Naive thymus-derived CD4-positive, alpha-beta T cell (primary cell): Measurements from ENCODE around the gene PSMC4. TPM values are rescaled to one million over a fixed set of nuclear protein-coding genes. Genes with fewer than 3 reads are reported as not detected.
A peak's percentile ranks its signal among the peaks of the same experiment; 100 is the strongest.

Source experiments
- ATAC-seq: fragments of 150-1000 bp; cut with Tn5 transposase; 2 replicates; pipeline ENCODE4 v1.10.0; 2021; ENCODE audit warnings: mild to moderate bottlenecking, moderate library complexity
- CTCF ChIA-PET: fragments of 350-600 bp; sonication (Branson Sonifier 250); formaldehyde crosslinking; loops from one replicate; lab custom pipeline; 2021; ENCODE audit warnings: antibody characterized with exemption; lab: Charles Lee
- POLR2A ChIA-PET: fragments of 350-600 bp; sonication (Branson Sonifier 250); formaldehyde crosslinking; loops from one replicate; lab custom pipeline; 2021; ENCODE audit warnings: antibody characterized with exemption, inconsistent platforms; lab: Charles Lee
- DNase-seq, 9 donors: peaks; one replicate each; pipeline versions ENCODE4 v3.0.0 to v3.0.0-alpha.2; 2020 to 2022; ENCODE audit warnings: mixed read lengths in 1 of 9
- H3K27ac ChIP-seq: one replicate; pipeline ENCODE4 v1.7.0; 2013; ENCODE audit warnings: mild to moderate bottlenecking, low read depth, low read length, moderate library complexity
- H3K27me3 ChIP-seq, 2 donors: one replicate each; pipeline ENCODE4 v1.7.0; 2013; ENCODE audit warnings: low read length in 2 of 2, mild to moderate bottlenecking in 2 of 2, moderate library complexity in 2 of 2; ENCODE audit not compliant: control insufficient read depth in 2 of 2, insufficient read depth in 2 of 2
- H3K36me3 ChIP-seq, 3 experiments: 1 replicate in 2 of 3; 2 replicates in 1 of 3; pipeline ENCODE4 v1.7.0; 2013; ENCODE audit warnings: low read length in 3 of 3, mild to moderate bottlenecking in 3 of 3, moderate library complexity in 1 of 3; ENCODE audit not compliant: insufficient read depth in 3 of 3, control insufficient read depth in 2 of 3
- H3K4me1 ChIP-seq, 2 donors: one replicate each; pipeline ENCODE4 v1.7.0; 2013; ENCODE audit warnings: low read length in 2 of 2, mild to moderate bottlenecking in 2 of 2, moderate library complexity in 1 of 2; ENCODE audit not compliant: control insufficient read depth in 2 of 2, insufficient read depth in 2 of 2
- H3K4me3 ChIP-seq: 2 replicates; pipeline ENCODE4 v1.7.0; 2013; ENCODE audit warnings: mild to moderate bottlenecking, low read length
- H3K9me3 ChIP-seq, 3 experiments: 1 replicate in 2 of 3; 2 replicates in 1 of 3; pipeline ENCODE4 v1.7.0; 2013; ENCODE audit warnings: low read length in 3 of 3; ENCODE audit not compliant: control insufficient read depth in 2 of 3
- H3K27ac Mint-ChIP-seq, 9 donors: one replicate each; pipeline ENCODE4 v1.8.0; 2020 to 2022; ENCODE audit warnings: mixed read lengths in 9 of 9, mild to moderate bottlenecking in 8 of 9, moderate library complexity in 5 of 9, inconsistent platforms in 2 of 9
- H3K27me3 Mint-ChIP-seq, 5 donors: one replicate each; pipeline ENCODE4 v1.8.0; 2021 to 2022; ENCODE audit warnings: mixed read lengths in 5 of 5, mild to moderate bottlenecking in 1 of 5
- H3K36me3 Mint-ChIP-seq, 5 donors: one replicate each; pipeline ENCODE4 v1.8.0; 2020 to 2022; ENCODE audit warnings: mixed read lengths in 5 of 5, mild to moderate bottlenecking in 3 of 5, inconsistent platforms in 1 of 5
- H3K4me1 Mint-ChIP-seq, 7 donors: one replicate each; pipeline ENCODE4 v1.8.0; 2020 to 2022; ENCODE audit warnings: mixed read lengths in 7 of 7, mild to moderate bottlenecking in 3 of 7, inconsistent platforms in 1 of 7
- H3K4me3 Mint-ChIP-seq, 10 donors: one replicate each; pipeline ENCODE4 v1.8.0; 2020 to 2022; ENCODE audit warnings: mild to moderate bottlenecking in 10 of 10, mixed read lengths in 10 of 10, moderate library complexity in 6 of 10, inconsistent platforms in 2 of 10
- H3K9me3 Mint-ChIP-seq, 11 donors: one replicate each; pipeline ENCODE4 v1.8.0; 2020 to 2022; ENCODE audit warnings: mixed read lengths in 11 of 11, mild to moderate bottlenecking in 4 of 11, inconsistent platforms in 1 of 11, moderate library complexity in 1 of 11
- intact Hi-C, 2 donors: fragments of 100-400 bp; cut with micrococcal nuclease; formaldehyde crosslinking; loops; one replicate each; pipeline ENCODE4 v1.15.1; 2023
- polyA plus RNA-seq, 2 donors: library from polyadenylated mRNA; unstranded; fragments of 300-500 nt; fragmentation: Illumina TruSeq; gene quantifications; one replicate each; pipeline ENCODE4 v1.2.3, GENCODE V29; 2021
- total RNA-seq, 6 experiments: library from RNA in 5 of 6; stranded (reverse) in 5 of 6; gene quantifications; 1 replicate in 5 of 6; 2 replicates in 1 of 6; pipeline ENCODE4 v1.2.3 and lab custom pipeline; 2021 to 2026

The PSMC4 gene
- total and polyA plus RNA-seq, 7 experiments from 2014 or later: 48.7 to 146 (median 72.7) TPM

GRCh38 chr19:39997638-39998216 is 26.8 kb downstream of the PSMC4 start:
- DNase-seq (peak in 2 of 9 donors; percentile 3 to 37), ATAC-seq (no peak)
- H3K9me3 ChIP-seq: peaks cover 0 to 16% (median 0%) of the 10 kb centered on the region in 3 experiments
- ChIA-PET CTCF (interaction anchor here (1.3 kb wide), 1 partner anchor 27 kb away, joined by 5 read pairs; the partner anchor contains the start of gene PSMC4), POLR2A (interaction anchor here (0.5 to 3.0 kb wide), 8 partner anchors 12 to 1557 kb away, joined by 3 to 28 read pairs (median 7); partner anchors contain the start of genes DYRK1B, PSMC4, ZNF780A and ZNF780B)
- Mint-ChIP-seq H3K4me3 (peak overlapping the region; percentile 87 to 100 (median 95)), H3K27me3 (no peaks in the 10 kb centered on the region), H3K4me1 (peaks cover 19 to 49% (median 35%) of the 10 kb centered on the region in 7 donors), H3K36me3 (peaks cover 4 to 42% (median 17%) of the 10 kb centered on the region in 5 donors), H3K27ac (peak overlapping the region; percentile 84 to 100 (median 95)), H3K9me3 (peaks cover 0 to 24% (median 5%) of the 10 kb centered on the region in 11 donors)
- H3K4me3 ChIP-seq: peak overlapping the region; percentile 91
- intact Hi-C loops: loop anchor here (1.0 to 2.0 kb wide), 7 partner anchors 26 to 287 kb away; partner anchors contain the start of genes ZNF780A (in 2 of the 2), AKT2 (in 1 of the 2), PSMC4 (in 1 of the 2) and ZNF780B (in 1 of the 2)
- peaks cover 10 to 13% of the 10 kb centered on the region in 2 donors for H3K4me1 ChIP-seq
- H3K27ac ChIP-seq: peak overlapping the region; percentile 85
- H3K27me3 ChIP-seq: no peaks in the 10 kb centered on the region
- no peaks in the 10 kb centered on the region for H3K36me3 ChIP-seq

GRCh38 chr19:39998501-39998900 is 27.5 kb downstream of the PSMC4 start:
- Histone ChIP-seq H3K27ac (peak overlapping the region; percentile 85), H3K4me1 (peaks cover 10 to 13% of the 10 kb centered on the region in 2 donors), H3K27me3 (no peaks in the 10 kb centered on the region), H3K9me3 (peaks cover 0 to 10% (median 0%) of the 10 kb centered on the region in 3 experiments), H3K36me3 (no peaks in the 10 kb centered on the region), H3K4me3 (no peak overlapping the region)
- POLR2A ChIA-PET: interaction anchor here (3.0 kb wide), 1 partner anchor 92 kb away, joined by 16 read pairs; the partner anchor contains the start of gene ZNF780A
- ATAC-seq: no peak
- H3K27me3 Mint-ChIP-seq: no peaks in the 10 kb centered on the region
- intact Hi-C loops: no loop called here
- H3K9me3 Mint-ChIP-seq: peaks cover 0 to 16% (median 2%) of the 10 kb centered on the region in 11 donors
- H3K4me1 Mint-ChIP-seq: peaks cover 16 to 45% (median 32%) of the 10 kb centered on the region in 7 donors
- H3K36me3 Mint-ChIP-seq: peaks cover 0 to 34% (median 11%) of the 10 kb centered on the region in 5 donors
- peak overlapping the region in 9 of 10 donors; percentile 39 to 100 (median 92) for H3K4me3 Mint-ChIP-seq
- peak overlapping the region in 8 of 9 donors; percentile 81 to 100 (median 94) for H3K27ac Mint-ChIP-seq
- CTCF ChIA-PET: no interaction called here
- DNase-seq: no peak

GRCh38 chr19:40005691-40006272 is 34.8 kb downstream of the PSMC4 start:
- Histone ChIP-seq H3K36me3 (peaks cover 5 to 38% (median 10%) of the 10 kb centered on the region in 3 experiments), H3K4me1 (no peaks in the 10 kb centered on the region), H3K9me3 (no peaks in the 10 kb centered on the region), H3K4me3 (no peak overlapping the region), H3K27me3 (no peaks in the 10 kb centered on the region), H3K27ac (no peak overlapping the region)
- Mint-ChIP-seq H3K4me3 (no peak overlapping the region), H3K4me1 (peaks cover 0 to 6% (median 0%) of the 10 kb centered on the region in 7 donors), H3K9me3 (peaks cover 2 to 24% (median 11%) of the 10 kb centered on the region in 11 donors), H3K36me3 (peaks cover 18 to 54% (median 50%) of the 10 kb centered on the region in 5 donors), H3K27ac (no peak overlapping the region), H3K27me3 (no peaks in the 10 kb centered on the region)
- CTCF ChIA-PET: no interaction called here
- no peak for ATAC-seq
- POLR2A ChIA-PET: no interaction called here
- no peak for DNase-seq
- intact Hi-C loops: no loop called here

GRCh38 chr19:40006273-40006691 is 35.3 kb downstream of the PSMC4 start:
- POLR2A ChIA-PET: no interaction called here
- Histone ChIP-seq H3K27ac (no peak overlapping the region), H3K36me3 (peaks cover 5 to 41% (median 10%) of the 10 kb centered on the region in 3 experiments), H3K4me3 (no peak overlapping the region), H3K4me1 (no peaks in the 10 kb centered on the region), H3K9me3 (no peaks in the 10 kb centered on the region), H3K27me3 (no peaks in the 10 kb centered on the region)
- H3K36me3 Mint-ChIP-seq: peaks cover 19 to 57% (median 55%) of the 10 kb centered on the region in 5 donors
- DNase-seq (no peak), ATAC-seq (no peak)
- CTCF ChIA-PET: no interaction called here
- H3K27me3 Mint-ChIP-seq: no peaks in the 10 kb centered on the region
- no peak overlapping the region for H3K27ac Mint-ChIP-seq
- H3K4me1 Mint-ChIP-seq: peaks cover 0 to 6% (median 0%) of the 10 kb centered on the region in 7 donors
- H3K9me3 Mint-ChIP-seq: peaks cover 2 to 26% (median 11%) of the 10 kb centered on the region in 11 donors
- H3K4me3 Mint-ChIP-seq: no peak overlapping the region
- intact Hi-C loops: no loop called here

GRCh38 chr19:40009674-40010073 is 38.7 kb downstream of the PSMC4 start:
- ATAC-seq: no peak
- POLR2A ChIA-PET: no interaction called here
- CTCF ChIA-PET: no interaction called here

GRCh38 chr19:40013991-40014390 is 43.0 kb downstream of the PSMC4 start:
- no peaks in the 10 kb centered on the region for H3K4me1 Mint-ChIP-seq
- CTCF ChIA-PET: no interaction called here
- POLR2A ChIA-PET: no interaction called here
- H3K36me3 ChIP-seq: peaks cover 0 to 42% (median 6%) of the 10 kb centered on the region in 3 experiments
- peaks cover 0 to 56% (median 13%) of the 10 kb centered on the region in 3 experiments for H3K9me3 ChIP-seq
- intact Hi-C loops: no loop called here
- H3K27ac Mint-ChIP-seq: no peak overlapping the region
- no peak for DNase-seq
- no peak overlapping the region for H3K27ac ChIP-seq
- no peaks in the 10 kb centered on the region for H3K27me3 ChIP-seq
- H3K4me1 ChIP-seq: no peaks in the 10 kb centered on the region
- H3K9me3 Mint-ChIP-seq: peaks cover 10 to 87% (median 49%) of the 10 kb centered on the region in 11 donors
- no peak overlapping the region for H3K4me3 Mint-ChIP-seq
- no peak overlapping the region for H3K4me3 ChIP-seq
- ATAC-seq: no peak
- no peaks in the 10 kb centered on the region for H3K27me3 Mint-ChIP-seq
- peaks cover 25 to 66% (median 60%) of the 10 kb centered on the region in 5 donors for H3K36me3 Mint-ChIP-seq

More at GRCh38 chr19:40009674-40010073, 38.7 kb downstream of the PSMC4 start:
- intact Hi-C loops: no loop called here
- Mint-ChIP-seq H3K4me1 (peaks cover 0 to 6% (median 0%) of the 10 kb centered on the region in 7 donors), H3K36me3 (peaks cover 39 to 89% (median 85%) of the 10 kb centered on the region in 5 donors), H3K27me3 (no peaks in the 10 kb centered on the region), H3K9me3 (peaks cover 5 to 49% (median 33%) of the 10 kb centered on the region in 11 donors), H3K27ac (no peak overlapping the region), H3K4me3 (no peak overlapping the region)
- Histone ChIP-seq H3K27ac (no peak overlapping the region), H3K9me3 (peaks cover 0 to 17% (median 3%) of the 10 kb centered on the region in 3 experiments), H3K36me3 (peaks cover 5 to 62% (median 10%) of the 10 kb centered on the region in 3 experiments), H3K27me3 (no peaks in the 10 kb centered on the region), H3K4me1 (no peaks in the 10 kb centered on the region), H3K4me3 (no peak overlapping the region)
- no peak for DNase-seq
